ENCODE results near the gene PLVAP.

Gene PLVAP

DNA sequence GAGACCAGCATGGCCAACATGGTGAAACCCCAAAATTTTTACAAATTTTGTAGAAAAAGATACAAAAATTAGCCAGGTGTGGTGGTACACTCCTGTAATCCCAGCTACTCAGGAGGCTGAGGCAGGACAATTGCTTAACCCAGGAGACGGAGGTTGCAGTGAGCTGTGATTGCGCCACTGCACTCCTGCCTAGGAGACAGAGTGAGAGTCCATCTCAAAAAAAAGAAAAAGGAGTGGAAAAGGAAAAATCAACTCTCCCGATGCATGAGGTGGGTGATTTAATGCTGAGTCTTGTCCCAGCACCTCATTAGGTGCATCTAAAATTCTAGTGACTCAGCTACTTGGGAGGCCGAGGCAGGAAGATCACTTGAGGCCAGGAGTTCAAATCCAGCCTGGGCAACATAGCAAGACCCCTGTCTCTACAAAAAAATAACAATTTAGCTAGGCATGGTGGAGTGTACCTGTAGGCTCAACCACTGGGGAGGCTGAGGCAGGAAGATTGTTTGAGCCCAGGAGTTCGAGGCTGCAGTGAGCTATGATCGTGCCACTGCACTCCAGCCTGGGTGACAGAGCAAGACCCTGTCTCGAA, 20.0 kb downstream of the PLVAP start:
- no peak for DNase-seq

DNA sequence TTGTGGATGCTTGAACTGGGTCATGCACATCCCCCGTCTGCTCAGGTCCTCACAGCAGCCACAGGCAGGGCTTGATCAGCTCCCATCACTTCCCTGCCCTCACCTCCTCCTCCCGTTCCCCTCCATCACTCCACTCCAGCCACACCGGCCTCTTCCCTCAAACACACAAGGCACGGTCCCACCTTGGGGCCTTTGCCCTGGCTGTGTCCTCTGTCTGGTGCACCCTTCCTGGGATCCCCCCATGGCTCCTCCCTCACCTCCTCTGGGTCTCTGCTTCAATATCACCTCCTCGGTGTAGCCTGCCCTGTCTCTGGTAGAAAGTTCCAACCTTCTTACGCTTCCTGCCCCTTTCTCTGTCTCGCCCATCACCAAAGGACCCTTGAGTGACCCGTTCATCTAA, 23.8 kb downstream of the PLVAP start:
- DNase-seq = no peak

DNA sequence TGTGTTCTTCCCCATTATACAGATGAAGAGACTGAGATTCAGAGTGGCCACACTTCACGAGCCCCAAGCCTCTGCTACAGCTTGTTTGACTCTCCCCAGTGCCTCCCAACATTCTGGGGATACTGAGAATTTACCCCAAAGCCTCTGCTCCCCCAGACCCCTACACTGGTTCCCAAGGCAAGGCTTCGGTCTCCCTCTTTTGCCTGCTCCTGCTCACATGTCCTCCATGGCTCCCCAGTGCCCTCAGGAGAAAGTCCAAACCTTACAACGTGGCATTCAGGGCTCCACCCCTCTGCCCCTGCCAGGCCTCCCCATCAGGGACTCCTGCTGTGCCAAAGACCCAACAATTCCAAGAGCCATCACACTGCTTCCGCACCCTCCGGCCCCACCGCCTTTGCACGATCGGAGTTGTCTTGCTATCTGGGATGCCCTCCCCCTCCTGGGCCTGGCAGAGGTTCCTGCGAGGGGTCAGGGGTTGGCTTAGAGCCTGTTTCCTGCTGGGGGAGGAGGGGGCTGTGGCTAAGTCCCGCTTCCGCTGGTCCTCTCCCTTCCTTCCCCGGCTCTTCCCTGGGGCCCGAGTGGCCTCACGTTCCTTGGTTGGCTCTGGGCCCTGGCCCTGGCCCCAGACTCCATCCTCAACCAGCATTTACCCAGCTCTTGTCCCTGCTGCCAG, 24.4 kb downstream of the PLVAP start:
- no peak for DNase-seq

DNA sequence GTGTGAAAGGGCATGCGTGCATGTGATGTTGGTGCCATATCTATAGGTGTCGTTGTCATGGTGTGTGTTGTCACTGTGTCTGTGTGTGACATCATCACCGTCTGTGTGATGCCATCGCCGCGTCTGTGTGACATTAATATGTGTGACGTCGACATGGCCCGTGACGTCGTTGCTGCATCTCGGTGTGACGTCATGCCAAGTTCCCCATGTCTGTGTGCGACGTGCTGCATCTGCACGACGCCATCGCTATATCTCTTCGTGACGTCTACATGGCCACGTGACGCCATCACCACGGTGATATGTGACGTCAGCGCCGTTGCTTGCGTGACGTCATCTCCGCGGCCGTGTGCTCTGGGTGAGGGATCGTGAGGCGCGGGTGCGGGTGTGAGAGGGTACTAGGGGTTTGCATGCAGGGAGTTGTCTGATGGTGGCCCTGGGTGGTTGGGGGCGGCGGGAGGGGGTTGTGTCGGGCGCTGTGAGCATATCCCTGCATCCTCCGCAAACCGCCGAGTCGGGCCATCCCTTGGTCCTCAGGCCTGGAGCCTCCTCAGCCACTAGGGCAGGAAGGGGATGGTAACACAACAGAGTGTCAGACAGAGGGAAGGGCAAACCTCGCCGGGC, 25.2 kb downstream of the PLVAP start:
- DNase-seq = no peak

DNA sequence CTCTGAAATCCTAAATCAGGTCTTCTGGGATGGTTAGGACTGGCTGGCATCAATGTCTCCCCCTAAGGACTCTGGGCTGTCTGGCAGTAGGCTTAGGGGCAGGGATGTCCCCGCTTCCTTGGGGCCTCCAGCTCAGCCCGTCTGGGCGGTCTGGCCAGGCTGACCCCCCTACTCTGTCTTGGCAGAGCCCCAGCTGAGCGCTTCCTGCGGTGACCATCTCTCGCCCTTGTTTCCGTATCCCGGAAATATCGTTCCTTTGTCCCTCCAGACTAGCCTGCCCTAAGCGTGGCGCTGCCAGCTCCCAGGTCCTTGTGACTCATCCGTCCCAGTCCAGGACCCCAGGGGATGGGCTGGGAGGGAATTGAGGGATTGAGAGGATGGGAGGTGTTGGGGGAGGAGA, 28.4 kb downstream of the PLVAP start:
- DNase-seq = no peak

DNA sequence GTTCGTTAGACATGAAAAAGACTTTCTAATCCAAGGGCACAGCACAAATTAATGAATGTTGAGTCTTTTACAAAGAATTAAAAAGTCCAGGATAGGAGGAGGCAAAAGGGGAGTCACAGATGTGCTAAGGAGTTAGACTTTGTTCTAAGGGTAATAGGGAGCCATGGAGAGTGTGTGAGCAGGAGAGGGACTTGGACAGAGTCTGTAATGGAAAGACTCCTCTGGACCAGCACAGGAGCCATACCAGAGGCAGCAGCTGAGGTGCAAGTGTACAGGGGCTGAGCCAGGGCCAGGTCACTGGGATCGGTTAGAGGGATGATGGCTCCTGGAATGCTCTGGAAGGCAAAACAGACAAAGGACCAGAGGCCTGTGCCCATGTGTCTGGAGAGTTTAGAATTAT, 29.3 kb downstream of the PLVAP start:
- no peak for DNase-seq

DNA sequence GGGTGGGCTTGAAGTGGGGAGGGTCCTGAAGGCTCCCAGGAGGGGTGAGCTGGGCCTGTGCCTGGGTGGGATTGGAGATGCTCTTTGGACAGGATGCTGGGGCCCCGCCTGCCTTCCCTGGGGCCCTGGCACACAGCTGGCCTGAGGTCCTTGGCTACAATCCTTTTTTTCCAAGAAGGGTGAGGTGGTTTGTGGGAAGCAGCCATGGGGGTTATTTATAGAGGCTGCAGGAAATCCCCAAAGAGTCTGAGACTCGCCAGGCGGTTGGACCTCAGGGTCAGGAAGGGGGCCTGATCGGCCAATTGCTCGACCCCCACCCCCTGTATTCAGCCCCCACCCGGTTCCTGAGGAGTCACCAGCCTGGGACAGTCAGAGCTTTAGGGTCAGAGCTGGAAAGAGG, 29.8 kb downstream of the PLVAP start:
- DNase-seq = no peak

DNA sequence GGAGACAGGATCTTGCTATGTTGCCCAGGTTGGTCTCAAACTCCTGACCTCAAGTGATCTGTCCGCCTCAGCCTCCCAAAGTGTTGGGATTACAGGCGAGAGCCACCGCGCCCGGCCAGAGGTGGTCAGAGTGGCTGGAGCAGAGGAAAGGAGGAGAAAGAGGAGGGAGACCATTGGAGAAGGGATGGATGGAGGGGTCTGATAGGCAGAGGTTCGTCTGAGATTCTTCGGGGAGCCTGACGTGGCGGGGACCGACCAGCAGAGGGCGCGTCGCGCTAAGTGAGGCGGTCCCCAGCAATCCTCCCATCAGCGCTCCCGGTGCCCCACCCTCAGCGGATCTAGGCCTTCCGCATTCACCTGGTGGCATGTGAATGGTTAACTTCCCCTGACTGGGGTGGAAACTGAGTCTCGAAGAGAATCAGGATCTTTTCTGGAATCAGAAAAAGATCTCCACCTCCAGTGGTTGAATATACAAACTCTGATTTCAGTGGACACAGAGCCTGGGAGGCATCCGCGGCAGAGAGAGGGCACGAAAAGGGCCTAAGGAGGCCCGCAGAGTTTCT, 31.0 kb downstream of the PLVAP start:
- DNase-seq = peak; percentile 6 to 24

DNA sequence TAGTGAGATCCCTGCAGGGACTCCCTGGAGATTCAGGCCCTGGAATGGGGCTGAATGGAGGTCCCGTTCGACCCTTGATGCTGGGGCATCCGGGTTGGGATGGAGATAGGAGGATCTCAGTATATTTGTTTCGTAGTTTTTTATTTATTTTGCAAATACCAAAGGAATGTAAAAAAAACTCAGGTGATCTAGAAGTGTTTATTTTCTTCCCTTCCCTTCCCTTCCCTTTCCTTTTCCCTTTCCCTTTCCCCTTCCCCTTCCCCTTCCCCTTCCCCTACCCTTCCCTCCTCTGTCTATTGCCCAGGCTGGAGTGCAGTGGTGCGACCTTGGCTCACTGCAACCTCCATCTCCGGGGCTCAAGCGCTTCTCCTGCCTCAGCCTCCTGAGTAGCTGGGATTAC, 35.3 kb downstream of the PLVAP start:
- DNase-seq = no peak

DNA sequence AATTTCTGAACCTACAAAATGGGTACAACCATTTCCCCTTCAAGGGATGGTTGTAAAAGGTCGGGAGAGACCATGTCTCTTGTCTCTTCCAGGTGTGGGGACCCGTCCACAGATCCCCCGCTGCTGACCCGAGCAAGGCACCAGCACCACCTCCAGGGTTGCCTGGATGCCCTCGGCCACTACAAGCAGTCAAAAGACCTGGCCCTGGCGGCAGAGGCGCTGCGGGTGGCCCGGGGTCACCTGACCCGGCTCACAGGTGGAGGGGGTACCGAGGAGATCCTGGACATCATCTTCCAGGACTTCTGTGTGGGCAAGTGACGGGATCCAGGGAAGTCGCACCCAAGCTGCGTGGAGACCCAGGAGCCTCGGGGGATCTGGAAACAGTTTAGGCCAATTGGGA, 35.8 kb downstream of the PLVAP start:
- no peak for DNase-seq

DNA sequence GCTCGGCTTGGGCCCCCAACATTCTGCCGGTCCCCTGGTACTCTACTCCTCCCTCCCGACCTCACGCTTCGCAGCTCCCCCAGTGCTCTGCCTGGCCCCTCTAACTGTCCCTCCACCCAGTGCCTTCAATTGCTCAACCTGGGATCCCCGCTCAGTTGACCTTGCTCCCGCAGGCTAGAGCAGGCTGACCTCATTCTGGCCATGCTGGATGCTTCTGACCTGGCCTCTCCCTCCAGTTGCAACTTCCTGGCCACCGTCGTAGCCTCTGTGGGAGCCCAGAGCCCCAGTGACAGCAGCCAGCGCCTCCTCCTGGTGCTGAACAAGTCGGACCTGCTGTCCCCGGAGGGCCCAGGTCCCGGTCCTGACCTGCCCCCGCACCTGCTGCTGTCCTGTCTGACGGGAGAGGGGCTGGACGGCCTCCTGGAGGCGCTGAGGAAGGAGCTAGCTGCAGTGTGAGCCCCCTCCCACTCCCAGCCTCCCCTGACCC, 36.2 kb downstream of the PLVAP start:
- no peak for DNase-seq

DNA sequence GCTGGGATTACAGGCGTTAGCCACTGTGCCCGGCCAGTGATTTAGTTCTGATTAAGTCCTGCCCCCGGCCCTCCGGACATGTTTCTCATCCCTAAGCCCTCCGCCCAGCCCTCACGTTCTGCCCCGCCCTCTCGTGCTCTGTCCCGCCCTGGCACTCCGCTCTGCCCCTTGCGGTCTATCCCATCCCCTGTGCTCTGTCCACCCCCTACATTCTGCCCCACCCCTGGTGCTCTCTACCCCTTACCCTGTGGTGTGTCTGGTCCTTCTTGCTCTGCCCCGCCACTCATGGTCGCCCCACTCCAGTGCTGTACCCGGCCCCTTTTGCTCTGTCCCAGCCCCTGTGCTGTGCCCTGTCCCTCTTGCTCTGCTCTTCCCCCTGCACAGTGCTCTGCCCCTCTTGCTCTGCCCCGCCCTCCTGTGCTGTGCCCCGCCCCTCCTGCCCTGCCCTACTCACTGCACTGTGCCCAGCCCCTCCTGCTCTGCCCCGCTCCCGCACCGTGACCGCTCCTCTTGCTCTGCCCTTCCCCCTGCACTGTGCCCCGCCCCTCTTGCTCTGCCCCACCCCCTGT, 36.8 kb downstream of the PLVAP start:
- no peak for DNase-seq

DNA sequence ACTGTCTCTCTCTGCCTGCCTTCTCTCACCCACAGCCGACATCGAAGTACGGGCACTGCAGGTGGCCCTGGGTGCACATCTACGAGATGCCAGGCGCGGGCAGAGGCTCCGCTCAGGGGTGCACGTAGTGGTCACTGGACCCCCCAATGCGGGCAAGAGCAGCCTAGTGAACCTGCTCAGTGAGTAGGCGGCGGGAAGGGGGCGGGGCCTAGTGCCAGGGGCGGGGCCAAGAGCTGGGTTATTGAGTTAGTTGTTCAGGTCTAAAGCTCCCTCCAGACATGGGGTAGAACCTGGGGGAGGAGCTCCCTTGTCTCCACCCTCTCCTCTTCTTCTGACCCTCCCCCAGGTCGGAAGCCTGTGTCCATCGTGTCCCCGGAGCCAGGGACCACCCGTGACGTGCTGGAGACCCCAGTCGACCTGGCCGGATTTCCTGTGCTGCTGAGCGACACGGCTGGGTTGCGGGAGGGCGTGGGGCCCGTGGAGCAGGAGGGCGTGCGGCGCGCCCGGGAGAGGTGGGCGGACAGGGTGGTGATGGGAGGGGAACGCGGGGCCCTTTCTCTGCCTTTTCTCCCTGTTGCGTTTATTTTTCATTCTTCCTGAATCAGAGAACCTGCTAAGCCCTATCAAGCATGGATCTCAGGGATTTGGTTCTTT, 37.9 kb downstream of the PLVAP start:
- DNase-seq = no peak

DNA sequence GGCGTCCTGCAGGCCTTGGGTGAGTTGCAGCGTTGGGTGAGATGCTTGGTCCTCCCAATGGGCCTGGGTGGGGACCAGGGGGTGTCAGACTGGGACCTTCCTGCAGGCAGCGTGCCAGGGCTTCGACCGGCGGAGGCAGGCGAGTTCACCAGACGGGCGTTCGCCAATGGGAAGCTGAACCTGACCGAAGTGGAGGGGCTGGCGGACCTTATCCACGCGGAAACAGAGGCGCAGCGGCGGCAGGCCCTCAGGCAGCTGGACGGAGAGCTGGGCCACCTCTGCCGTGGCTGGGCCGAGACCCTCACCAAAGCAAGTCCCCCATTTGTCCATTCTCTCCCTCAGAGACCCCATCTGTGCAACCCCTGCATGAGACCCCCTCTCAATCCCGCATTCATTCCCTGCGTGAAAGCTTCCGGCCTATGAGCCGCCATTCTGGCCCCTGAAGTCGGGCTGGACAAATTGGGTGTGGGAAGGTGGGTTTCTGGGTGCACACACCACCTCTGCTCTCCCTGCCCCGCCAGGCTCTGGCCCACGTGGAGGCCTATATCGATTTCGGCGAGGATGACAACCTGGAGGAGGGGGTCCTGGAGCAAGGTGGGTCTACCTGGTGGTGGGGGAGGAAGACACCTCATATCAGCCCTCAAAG, 38.6 kb downstream of the PLVAP start:
- no peak for DNase-seq

DNA sequence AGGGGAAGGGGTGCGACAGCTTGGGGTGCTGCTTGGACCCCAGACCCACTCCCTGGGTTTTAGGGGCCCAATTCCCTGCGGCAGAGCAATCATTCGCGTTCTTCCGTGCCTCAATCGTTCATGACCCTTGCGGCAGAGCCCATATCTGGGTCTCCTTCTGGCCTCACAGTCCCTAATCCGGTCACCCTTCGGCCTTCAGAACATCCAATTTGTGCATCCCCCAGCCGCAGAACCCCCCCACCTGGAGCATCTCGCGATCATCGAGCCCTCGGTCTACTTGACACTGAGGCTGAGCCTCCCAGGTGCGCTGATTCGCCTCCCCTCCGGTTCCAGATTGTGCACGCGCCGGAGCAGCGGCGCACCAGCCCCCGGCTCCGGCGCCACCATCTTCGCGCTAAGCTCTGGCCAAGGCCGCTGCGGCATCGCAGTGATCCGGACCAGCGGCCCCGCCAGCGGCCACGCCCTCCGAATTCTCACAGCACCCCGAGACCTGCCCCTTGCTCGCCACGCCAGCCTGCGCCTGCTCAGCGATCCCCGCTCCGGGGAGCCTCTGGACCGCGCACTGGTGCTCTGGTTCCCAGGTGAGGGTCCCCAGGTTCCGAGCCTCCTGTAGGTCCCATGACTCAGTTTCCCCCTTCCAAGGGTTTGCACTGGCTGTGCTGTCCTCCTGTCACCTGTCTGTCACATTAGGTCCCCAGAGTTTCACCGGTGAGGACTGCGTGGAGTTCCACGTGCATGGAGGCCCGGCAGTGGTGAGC, 39.3 kb downstream of the PLVAP start:
- no peak for DNase-seq

DNA sequence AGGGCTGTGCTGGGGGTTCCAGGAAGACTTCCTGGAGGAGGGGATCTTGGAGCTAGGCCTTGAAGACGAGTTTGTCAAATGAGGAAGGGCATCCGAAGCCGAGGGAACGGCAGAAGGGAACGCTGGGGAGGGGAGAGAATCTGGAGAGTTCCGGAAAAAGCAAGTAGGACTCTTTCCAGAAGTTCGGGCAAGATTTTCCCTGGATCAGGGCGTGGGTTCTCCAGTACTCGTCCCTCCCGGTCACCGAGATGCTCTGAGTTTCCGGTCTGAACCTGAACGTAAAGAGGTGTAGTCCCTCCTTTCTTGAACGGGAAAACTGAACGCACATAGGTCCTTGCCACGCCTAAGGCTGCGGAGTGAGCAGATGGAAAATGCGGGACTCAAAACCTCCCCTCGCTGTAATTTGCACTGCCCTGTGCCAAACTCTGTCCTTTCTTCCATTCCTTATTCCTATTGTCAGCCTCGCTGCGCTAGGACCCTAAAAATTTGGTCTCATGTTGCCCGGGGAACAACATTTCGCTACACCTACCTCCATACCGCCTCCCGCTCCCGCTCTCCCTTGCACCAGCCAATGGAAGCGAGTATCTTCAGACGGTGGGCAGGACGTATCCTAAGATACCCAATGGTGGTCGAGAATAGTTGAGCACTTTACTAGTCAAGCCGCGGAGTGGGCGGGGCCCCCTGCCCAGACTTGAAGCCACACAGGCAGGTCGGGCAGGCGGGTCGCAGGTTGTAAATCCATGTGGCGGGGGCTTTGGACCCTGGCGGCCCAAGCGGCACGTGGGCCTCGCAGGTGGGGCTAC, 40.1 kb downstream of the PLVAP start, which contains the start of gene GTPBP3:
GTPBP3 (plus strand) TSS at position 682 of the 803 bp plus-strand sequence; CDS start at position 741, 59 bp downstream.
- peak; percentile 79 to 91 for DNase-seq

DNA sequence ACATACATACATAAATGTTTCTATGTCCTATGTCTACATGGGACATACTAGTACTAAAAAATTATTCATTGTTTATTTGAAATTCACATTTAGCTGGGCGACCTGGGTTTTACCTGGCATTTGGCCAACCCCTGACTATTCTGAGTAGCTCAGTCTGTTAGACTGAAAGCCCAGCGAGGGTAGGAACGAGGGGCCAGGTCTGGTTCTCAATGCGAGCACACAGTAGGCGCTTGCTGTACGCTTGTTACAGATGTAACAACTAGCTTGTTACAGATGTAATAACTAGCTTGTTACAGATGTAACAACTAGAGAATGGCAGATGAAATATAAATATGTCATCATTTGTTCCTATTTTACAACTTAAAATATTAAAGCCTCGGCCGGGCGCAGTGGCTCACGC, 41.6 kb downstream of the PLVAP start:
- no peak for DNase-seq

DNA sequence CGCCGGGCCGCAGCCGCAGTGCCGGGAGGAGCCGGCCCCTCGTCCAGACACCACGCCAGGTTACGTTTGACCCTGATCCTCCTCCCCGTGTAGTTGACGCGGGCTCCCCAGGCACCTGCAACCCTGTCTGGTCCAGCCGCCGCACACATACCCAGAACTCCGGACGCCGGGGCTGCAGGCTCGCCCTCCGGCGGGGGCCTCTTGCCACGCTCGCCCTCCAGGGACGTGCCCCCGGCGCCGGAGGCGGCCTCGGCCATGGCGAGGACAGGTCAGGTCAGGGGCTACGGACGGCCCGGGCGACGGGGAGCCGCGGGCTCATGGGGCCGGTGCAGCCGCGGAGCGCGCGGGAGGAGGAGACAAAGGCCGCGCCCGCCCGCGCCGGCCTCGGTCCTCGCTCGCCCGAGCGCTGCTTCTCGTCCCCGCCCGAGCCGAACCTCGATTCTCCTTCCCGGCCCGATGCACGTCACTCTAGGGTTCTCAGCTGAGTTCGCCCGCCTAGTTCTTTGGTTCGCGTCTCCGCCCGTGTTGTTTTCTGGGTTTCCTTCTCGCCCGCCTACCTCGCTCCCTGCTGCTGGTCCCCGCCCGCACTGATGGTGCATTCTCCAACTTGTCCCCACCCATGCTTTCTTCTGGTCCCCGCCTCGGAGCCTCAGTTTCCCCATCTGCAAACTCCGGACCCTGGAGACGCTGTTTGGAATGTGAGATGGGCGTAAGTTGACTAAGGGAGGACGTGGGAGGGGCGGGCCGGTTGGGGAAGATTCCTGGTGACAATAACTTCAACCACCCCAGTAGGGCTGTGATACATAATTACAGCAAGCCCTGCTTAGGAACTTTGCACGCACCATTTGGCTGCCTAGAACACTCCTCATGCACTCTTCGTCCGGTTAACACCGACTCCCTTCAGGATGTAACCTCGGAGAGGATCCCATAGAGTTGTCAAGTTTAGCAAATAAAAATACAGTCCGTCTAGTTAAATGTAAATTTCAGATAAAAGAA, 42.4 kb downstream of the PLVAP start, which contains the start of gene ANO8:
ANO8 (minus strand) TSS at position 442 of the 996 bp plus-strand sequence; CDS start at position 257, 185 bp downstream.
- DNase-seq = peak; percentile 83 to 84
